GM12878 (cell line): Measurements from ENCODE around the gene SLC17A2. TPM values are rescaled to one million over a fixed set of nuclear protein-coding genes. Genes with fewer than 3 reads are reported as not detected.
A peak's percentile ranks its signal among the peaks of the same experiment; 100 is the strongest.

Source experiments
- BACH1 ChIP-seq: fragments of 450-650 bp; IDR thresholded peaks from 2 replicates; pipeline ENCODE4 v1.6.1; 2017; ENCODE audit warnings: mild to moderate bottlenecking, borderline replicate concordance
- CBX5 ChIP-seq: sonication (generic); IDR thresholded peaks from 2 replicates; pipeline ENCODE4 v1.6.1; 2016; ENCODE audit warnings: low read depth, moderate library complexity, mild to moderate bottlenecking, inconsistent platforms
- CTCF ChIP-seq, 3 experiments: IDR thresholded peaks in 2 of 3; conservative IDR thresholded peaks in 1 of 3; 2 replicates each; pipeline ENCODE4 v1.5.1; 2011; ENCODE audit warnings: low read depth in 3 of 3, low read length in 3 of 3, mild to moderate bottlenecking in 3 of 3, control low read depth in 2 of 3, moderate library complexity in 2 of 3, inconsistent platforms in 1 of 3, mixed read lengths in 1 of 3; ENCODE audit not compliant: control insufficient read depth in 2 of 3, insufficient read depth in 1 of 3; ENCODE audit errors: extremely low read depth in 1 of 3
- E2F4 ChIP-seq: IDR thresholded peaks from 2 replicates; pipeline ENCODE4 v1.6.1; 2012; ENCODE audit warnings: low read depth, low read length, improper control_type of control experiment
- E4F1 ChIP-seq: fragments of 450-650 bp; IDR thresholded peaks from 2 replicates; pipeline ENCODE4 v1.6.1; 2018; ENCODE audit warnings: borderline replicate concordance, mild to moderate bottlenecking; ENCODE audit not compliant: partially characterized antibody
- EZH2 ChIP-seq: IDR thresholded peaks from 2 replicates; pipeline ENCODE4 v1.6.1; 2012; ENCODE audit warnings: low read depth, mild to moderate bottlenecking, control low read depth, inconsistent platforms, low read length, borderline replicate concordance; ENCODE audit not compliant: control insufficient read depth
- JUNB ChIP-seq: IDR thresholded peaks from 2 replicates; pipeline ENCODE4 v1.6.1; 2016; ENCODE audit warnings: antibody characterized with exemption, mild to moderate bottlenecking
- KDM1A ChIP-seq: fragments of 200-600 bp; sonication (generic); IDR thresholded peaks from 2 replicates; pipeline ENCODE4 v1.6.1; 2016; ENCODE audit warnings: borderline replicate concordance
- MYC ChIP-seq: IDR thresholded peaks from 2 replicates; pipeline ENCODE4 v1.6.1; 2011; ENCODE audit warnings: mild to moderate bottlenecking, low read length, moderate library complexity, inconsistent platforms; ENCODE audit not compliant: insufficient read depth, insufficient replicate concordance, insufficient read length, severe bottlenecking
- NR2F1 ChIP-seq: fragments of 450-650 bp; conservative IDR thresholded peaks from 2 replicates; pipeline ENCODE4 v1.6.1; 2017; ENCODE audit warnings: mild to moderate bottlenecking
- PAX8 ChIP-seq: fragments of 450-650 bp; IDR thresholded peaks from 2 replicates; pipeline ENCODE4 v1.6.1; 2017; ENCODE audit warnings: mild to moderate bottlenecking, moderate library complexity
- POLR2AphosphoS2 ChIP-seq: IDR thresholded peaks from 2 replicates; pipeline ENCODE4 v1.6.1; 2011; ENCODE audit warnings: low read depth, mild to moderate bottlenecking, low read length, improper control_type of control experiment, moderate library complexity
- RAD21 ChIP-seq: IDR thresholded peaks from 2 replicates; pipeline ENCODE4 v1.6.1; 2011; ENCODE audit warnings: mild to moderate bottlenecking, low read depth, low read length, moderate library complexity; ENCODE audit not compliant: insufficient read depth
- RELA ChIP-seq: fragments of 450-650 bp; IDR thresholded peaks from 2 replicates; pipeline ENCODE4 v1.8.0; 2014; ENCODE audit warnings: borderline replicate concordance; ENCODE audit not compliant: partially characterized antibody
- SMARCA5 ChIP-seq: fragments of 450-650 bp; IDR thresholded peaks from 2 replicates; pipeline ENCODE4 v1.6.1; 2017; ENCODE audit warnings: mild to moderate bottlenecking
- STAT3 ChIP-seq: IDR thresholded peaks from 2 replicates; pipeline ENCODE4 v1.6.1; 2011; ENCODE audit warnings: low read depth, low read length, improper control_type of control experiment
- YBX1 ChIP-seq: fragments of 450-650 bp; IDR thresholded peaks from 2 replicates; pipeline ENCODE4 v1.6.1; 2016; ENCODE audit warnings: antibody characterized with exemption
- ZNF24 ChIP-seq: fragments of 450-650 bp; IDR thresholded peaks from 2 replicates; pipeline ENCODE4 v1.6.1; 2017; ENCODE audit warnings: antibody characterized with exemption, mild to moderate bottlenecking
- ZNF687 ChIP-seq: fragments of 450-650 bp; IDR thresholded peaks from 2 replicates; pipeline ENCODE4 v1.6.1; 2017; ENCODE audit warnings: mild to moderate bottlenecking, moderate library complexity
- ZSCAN29 ChIP-seq: fragments of 450-650 bp; IDR thresholded peaks from 2 replicates; pipeline ENCODE4 v1.6.1; 2017; ENCODE audit warnings: mild to moderate bottlenecking, moderate library complexity
- polyA plus RNA-seq, 11 experiments: library from polyadenylated mRNA; depleted of rRNA in 4 of 11; unstranded in 6 of 11; stranded (reverse) in 5 of 11; fragments of >200 nt; fragmentation: Nextera tagmentation in 4 of 11; fragmentation: Illumina TruSeq in 1 of 11; extraction: Ambion mirVana in 4 of 11; extraction: Trizol in 1 of 11; gene quantifications; 1 replicate in 1 of 11; 2 replicates in 10 of 11; pipeline versions ENCODE4 v1.2.1 to v1.2.3, GENCODE V29; 2011 to 2016; ENCODE audit warnings: inconsistent platforms in 2 of 11, missing spikeins in 2 of 11, low read depth in 1 of 11
- total RNA-seq, 4 experiments: library from RNA; depleted of rRNA in 3 of 4; stranded (reverse); fragments of >200 nt in 3 of 4; fragmentation: Illumina TruSeq in 1 of 4; extraction: Trizol in 1 of 4; gene quantifications; 2 replicates each; pipeline versions ENCODE4 v1.2.1 to v1.2.3, GENCODE V29; 2013 to 2021

SLC17A2 gene
- total and polyA plus RNA-seq, 10 of the 15 experiments (the other 5 are each of a cell fraction or from before 2014, with no cell fraction given) = not detected

- TF ChIP-seq ZNF687 (peak; percentile 59), ZSCAN29 (no peak), RAD21 (no peak), PAX8 (no peak), MYC (no peak), NR2F1 (peak; percentile 79), POLR2AphosphoS2 (peak; percentile 88), YBX1 (no peak), STAT3 (0 out of 2 replicates have a peak, but pooled peaks have one; percentile 23), E2F4 (no peak), ZNF24 (no peak), RELA (no peak), CBX5 (no peak), KDM1A (no peak), CTCF (IDR thresholded peaks at IDR 0.05 in 2 of 3, conservative IDR thresholded peaks at IDR 0.05 in 1 of 3; ENCODE audit: control insufficient read depth in 2 of 3, extremely low read depth in 1 of 3, insufficient read depth in 1 of 3, low read depth in 3 of 3, low read length in 3 of 3) (no peak), EZH2 (no peak), E4F1 (peak; percentile 78), BACH1 (peak; percentile 51), JUNB (no peak), SMARCA5 (no peak; the same call in 1 of the 2 replicates)
These were observed 31.9 kb upstream of the SLC17A2 start, which contains the start of gene TRIM38 (continued) for GRCh38 chr6:25962149-25963127.
